Measurements from ENCODE around the gene NUTF2.

The NUTF2 gene

GRCh38 chr16:67919622-67920221, 73.0 kb downstream of the NUTF2 start:
- no peak overlapping the region for H3K27ac ChIP-seq
- TF ChIP-seq CTCF (conservative IDR thresholded peaks at IDR 0.05) = no peak
